Activated gamma-delta T cell treated with Interleukin-2 at 50 U/mL for 16 hours (primary cell): ENCODE data around the gene DBN1.

Experiments used
- DNase-seq: peaks from one replicate; pipeline ENCODE4 v3.0.0-alpha.2; 2020

Gene DBN1

DNA sequence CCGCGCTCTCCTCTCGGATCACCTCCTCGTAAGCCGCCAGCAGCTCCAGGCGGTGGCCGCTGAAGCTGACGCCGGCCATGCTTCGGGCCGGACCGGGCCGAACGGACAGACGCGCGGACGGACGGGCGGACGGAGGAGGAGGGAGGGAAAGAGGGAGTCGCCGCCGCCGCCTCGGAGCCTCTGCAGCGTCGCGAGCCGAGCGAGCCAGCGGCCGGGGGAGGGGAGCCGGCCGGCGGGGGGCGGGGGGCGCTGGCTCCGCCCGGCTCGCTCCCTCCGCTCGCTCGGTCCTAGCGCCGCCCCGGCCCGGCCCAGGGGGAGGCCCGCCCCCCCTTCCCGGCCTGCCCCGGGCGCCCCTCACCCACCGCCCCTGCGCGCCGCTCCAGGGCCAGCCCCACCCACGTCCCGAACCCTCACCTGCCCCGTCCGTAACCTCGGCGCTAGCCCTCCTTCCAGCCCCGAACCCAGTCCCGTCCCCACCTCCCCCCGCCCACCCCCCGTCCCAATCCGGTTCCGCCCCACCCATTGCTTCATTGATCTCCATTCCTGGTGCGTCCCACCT, at the start of gene DBN1:
Gene DBN1 (minus strand): TSS at position 192 of the 559 bp plus-strand sequence. CDS start 113 bp downstream, at position 79.
- no peak for DNase-seq

DNA sequence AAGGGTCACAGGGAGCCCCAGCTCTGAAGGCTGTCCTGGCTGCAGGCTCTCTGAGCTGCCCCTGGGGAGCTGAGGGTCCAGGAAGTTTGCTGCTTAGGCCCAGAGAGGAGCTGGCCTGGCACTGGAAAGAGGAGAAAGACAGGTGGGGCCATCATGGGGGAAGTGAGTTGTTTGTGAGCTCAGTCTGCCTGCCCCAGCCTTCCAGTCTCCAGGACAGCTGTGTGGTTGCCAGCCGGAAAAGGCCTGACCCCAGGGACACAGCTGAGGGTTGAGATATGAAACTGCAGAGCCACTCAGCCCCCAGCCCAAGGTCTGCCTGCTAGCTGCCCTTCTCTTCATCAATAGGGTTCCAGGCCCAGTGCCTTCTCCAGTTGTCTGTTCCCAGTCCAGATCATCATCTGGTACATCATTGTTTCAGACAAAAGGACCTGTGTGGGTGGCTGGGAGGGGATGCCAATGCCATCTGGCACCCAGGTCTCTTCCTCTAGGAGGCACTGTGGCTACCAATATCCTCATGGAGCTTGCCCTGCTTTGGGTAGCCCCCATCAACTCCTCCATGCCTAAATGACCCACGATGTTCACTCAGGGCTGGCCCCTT, 47.6 kb upstream of the DBN1 start:
- no peak for DNase-seq

DNA sequence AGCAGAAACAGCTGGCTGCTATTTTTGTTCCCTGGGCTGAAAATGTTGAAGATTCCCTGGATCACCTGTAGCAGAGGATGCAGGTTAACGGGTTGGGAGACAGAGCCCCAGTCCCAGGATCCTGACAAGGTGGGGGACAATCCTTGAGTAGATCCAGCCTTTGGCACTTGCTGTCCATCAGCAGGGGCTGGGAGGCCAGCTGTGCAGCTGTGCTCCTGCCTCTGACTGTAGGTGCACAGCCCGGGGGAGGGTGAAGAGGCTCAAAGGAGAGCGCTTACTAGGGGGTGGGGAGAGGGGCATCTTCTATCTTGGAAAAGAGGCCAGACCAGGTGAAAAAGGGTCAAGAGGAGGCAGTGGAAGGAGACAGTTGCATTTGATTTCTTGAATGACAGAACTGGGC, 46.8 kb upstream of the DBN1 start:
- no peak for DNase-seq

GRCh38 chr5:177519463-177520235, 46.2 kb upstream of the DBN1 start:
- no peak for DNase-seq

DNA sequence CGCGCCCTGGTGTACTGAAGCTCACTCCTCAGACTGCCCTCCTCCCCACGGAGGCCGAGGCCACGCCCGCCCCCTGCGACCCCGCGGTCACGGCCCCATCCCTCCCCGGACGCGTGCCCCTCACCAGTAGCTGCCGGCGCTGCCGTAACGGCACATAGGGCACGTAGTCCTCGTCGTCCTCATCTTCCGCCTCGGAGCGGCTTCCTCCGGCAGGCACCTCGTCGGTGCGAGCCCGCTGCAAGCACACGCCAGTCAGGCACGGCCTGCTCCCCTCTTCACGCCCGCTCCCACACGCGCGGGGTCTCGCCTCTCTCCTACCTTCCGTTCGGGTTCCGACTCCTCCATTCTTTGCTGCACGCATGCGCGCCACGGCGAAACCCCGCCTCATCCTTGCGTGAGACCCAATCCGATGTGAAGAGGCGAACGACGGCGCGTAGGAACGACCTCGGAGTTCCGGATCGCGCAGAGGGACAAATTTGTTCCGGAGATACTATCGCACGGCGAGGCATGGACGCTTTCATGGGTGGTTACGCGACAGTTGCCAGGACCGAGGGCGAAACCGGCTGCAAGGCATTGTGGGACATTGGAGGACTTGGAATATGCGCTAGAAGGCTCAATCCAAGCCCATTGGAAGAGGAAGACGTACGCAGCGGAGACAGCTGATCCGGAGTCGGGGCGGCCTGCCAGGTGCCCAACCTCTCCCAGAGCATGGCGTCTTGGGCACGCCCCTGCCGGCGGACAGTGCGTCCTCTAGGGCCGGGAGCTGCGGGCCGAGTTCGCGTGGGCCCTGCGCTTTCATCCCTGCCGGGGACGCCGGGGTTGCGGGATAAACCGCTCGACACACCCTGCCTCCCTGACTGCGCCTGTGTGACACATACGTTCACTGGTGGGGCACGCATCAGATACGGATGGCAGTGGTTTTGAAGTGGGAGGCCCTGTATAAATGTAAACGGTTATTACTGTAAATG, 43.5 kb upstream of the DBN1 start, which contains the start of gene DDX41:
Gene DDX41 (minus strand): TSS at position 361 of the 968 bp plus-strand sequence. CDS start 16 bp downstream, at position 345.
- DNase-seq: peak; percentile 95

DNA sequence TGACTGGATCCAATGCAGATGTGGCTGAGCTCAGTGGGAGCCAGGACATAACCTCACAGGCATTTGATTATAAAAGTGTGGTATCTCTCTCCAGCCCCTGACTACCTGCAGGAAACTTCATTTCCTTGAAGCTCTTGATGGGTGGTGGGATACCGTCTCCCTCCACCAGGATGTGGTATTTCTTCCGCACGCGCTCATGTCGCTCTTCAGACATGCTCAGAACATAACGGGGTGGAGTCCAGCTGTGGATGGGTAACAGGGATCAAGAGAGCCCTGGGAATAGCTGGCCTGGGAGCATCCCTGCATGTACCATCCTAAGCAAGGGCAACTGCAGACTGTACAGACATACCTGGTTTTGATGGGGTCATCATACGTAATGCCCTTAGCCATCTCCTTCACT, 42.1 kb upstream of the DBN1 start:
- no peak for DNase-seq

DNA sequence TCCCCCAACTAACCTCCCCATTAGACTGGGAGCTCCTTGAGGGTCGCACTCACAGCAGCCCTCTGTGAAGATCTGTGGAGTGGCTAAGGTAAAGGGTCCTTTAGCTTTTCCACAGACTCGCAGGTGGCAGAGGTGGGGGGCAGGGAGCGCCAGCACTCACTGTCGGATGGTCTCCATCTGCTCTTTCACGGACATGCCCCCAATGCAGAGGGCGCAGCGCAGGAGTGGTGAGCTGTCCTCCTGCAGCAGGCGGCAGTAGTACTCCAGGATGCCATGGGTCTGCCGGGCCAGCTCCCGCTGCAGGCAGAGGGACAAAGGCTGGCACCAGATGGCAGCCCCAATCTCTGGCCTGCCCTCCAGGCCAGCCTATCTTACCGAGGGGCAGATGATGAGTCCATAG, 41.1 kb upstream of the DBN1 start:
- DNase-seq: no peak

- no peak for DNase-seq
Measured at GRCh38 chr5:177513500-177513899, 40.1 kb upstream of the DBN1 start.

DNA sequence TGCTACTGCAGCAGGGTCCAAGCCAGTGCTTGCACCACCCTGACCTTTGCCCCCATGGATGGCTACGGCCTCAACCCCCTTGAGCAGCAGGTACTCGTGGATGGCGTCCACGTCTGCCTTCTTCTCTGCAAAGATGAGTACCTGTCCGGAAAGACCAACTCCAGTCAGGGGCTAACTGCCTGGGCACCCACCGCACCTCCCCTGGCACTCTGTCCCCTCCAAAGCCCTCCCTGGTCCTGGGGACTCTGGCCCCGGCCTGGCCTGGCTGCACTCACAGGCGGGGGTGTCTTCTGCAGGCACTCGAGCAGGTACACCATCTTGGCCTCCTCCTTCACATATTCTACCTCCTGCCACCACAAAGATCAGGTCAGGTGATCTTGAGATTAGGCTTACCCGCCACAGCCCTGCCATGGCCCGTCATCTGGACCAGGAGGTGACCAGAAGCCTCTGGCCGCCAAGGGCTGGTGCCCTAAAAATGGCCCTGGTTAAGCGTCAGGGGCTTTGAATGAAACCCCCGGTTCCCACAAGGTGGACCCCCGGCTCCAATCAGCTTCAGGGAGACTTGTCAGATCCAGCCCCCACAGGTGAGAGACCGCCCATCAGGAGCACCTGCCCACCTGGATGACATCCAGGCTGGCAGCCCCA, 39.4 kb upstream of the DBN1 start:
- no peak for DNase-seq

DNA sequence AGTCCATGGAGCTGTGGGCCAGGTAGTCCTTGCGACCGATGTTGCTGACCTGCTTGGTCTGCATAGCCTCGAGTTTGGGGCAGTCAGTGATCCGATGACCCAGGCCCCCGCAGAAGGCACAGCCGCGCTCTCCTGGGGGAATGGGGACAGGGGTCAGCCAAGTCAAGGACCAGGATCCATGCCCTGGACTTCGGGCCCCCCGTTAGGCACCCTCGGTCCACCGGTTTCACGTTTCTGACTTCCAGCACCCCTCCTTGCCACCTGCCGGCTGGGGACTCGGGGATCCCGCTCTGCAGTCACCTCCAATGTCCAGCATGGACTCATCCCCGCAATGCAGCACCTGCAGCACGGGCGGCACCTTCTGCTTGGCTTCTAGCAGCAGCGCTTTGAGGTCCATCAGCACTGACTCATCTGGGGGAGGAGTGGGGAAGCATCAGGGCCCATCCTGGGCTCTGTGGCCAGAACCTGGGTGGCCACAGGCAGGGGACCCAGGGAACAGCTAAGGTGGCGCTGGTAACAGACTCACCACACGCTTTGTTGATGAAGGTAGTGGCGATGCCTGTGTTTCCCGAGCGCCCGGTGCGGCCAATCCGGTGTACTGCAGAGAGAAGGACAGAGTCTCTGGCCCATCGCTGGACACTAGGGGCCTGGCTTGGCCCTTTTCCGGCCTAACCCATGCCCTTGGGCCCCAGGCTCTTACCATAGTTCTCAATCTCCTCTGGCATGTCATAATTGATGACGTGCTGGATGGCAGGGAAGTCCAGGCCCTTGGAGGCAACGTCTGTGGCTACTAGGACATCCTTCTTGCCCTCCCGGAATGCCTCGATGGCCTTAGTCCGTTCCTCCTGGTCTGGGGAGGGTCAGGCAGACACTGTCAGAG, 38.6 kb upstream of the DBN1 start:
- DNase-seq: no peak

- no peak for DNase-seq
Measured at GRCh38 chr5:177511181-177511580, 37.7 kb upstream of the DBN1 start.

DNA sequence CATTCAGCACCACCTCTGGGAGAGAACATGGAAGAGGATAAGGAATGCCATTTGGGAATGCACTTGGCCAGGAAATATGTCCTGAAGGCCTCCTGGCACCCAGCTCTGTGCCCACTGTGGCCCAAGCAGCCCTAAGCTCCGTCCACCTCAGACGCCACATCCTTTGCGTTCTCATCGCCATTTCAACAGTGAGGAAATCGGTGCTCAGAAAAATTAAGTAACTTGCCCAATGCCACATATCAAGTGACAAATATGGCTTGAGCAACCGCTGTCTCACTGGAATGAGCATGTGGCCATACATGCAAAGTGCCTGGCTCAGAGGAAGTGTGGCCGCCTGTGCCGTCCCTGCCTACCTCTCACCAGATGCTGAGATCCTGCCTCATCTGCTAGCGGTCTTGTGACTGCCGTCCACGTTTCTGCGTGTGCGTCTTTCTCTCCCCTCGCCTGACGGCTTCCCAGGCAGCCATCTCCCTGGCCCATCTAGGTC, 37.2 kb upstream of the DBN1 start:
- DNase-seq: no peak

- DNase-seq: no peak
Measured at GRCh38 chr5:177509991-177510566, 36.6 kb upstream of the DBN1 start.

- DNase-seq: no peak
Measured at GRCh38 chr5:177509381-177509951, 36.0 kb upstream of the DBN1 start, which contains the start of gene DOK3. Gene DOK3 (minus strand): TSS chr5:177509826. CDS start chr5:177509540, 286 bp downstream.

- DNase-seq: no peak
Measured at GRCh38 chr5:177508837-177509236, 35.4 kb upstream of the DBN1 start.

- DNase-seq: no peak
Measured at GRCh38 chr5:177508221-177508611, 34.8 kb upstream of the DBN1 start.

DNA sequence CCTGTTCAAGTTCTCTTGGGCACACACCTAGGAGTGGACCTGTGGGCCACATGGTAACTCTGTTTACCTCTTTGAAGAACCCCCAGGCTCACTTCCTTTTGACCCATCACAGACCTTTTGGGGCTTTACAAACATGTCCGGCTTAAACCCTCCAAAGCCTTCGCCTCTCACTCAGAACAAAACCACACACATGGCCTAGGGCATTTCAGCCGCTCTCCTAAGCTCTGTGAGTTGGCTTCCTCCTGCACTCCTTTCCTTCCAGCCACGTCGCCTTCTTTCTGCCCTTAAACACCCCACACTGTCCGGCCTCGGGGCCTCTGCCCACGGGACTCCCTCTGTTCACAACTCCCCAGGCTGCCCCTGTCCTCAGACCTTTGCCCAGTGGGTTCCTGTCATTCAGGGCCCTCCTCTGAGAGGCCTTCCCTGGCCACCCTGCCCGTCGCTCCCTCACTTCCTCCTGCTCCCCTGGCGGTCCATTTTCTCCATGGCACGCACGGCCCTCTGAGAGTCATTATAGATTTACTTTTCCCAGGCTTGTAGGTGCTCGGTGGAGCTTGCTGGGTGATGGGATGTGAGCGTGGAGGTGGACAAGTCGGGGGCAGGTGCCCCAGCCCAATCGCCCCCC, 34.3 kb upstream of the DBN1 start:
- no peak for DNase-seq

DNA sequence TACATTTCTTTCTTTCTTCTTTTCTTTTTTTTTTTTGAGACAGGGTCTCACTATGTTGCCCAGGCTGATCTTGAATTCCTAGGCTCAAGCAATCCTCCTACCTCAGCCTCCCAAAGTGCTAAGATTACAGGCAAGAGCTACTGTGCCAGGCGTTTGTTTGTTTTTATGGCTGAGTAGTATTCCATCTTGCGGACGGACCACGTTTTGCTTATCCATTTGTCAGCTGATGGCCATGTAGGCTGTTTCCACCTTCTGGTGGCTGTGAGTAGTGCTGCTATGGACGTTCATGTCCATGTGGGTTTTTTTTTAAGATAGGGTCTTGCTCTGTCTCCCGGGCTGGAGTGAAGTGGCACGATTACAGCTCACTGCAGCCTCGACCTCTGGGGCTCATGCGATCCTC, 33.7 kb upstream of the DBN1 start:
- no peak for DNase-seq

GRCh38 chr5:177505075-177505474, 31.6 kb upstream of the DBN1 start:
- DNase-seq: no peak
